HepG2 (cell line): ENCODE measurements around the gene RBP2. TPM values are rescaled to one million over a fixed set of nuclear protein-coding genes. Genes with fewer than 3 reads are reported as not detected.
A peak's percentile ranks its signal among the peaks of the same experiment; 100 is the strongest.

ENCODE experiments used
- ATAC-seq: fragments of 200-7000 bp; cut with Tn5 transposase; 3 replicates; pipeline ENCODE4 v1.9.1; 2020; ENCODE audit warnings: mild to moderate bottlenecking, moderate library complexity
- BruUV-seq: library from RNA; stranded (reverse); fragments of 400-500 nt; replicated peaks from 2 replicates; lab custom pipeline; 2021; lab: Mats Ljungman, UMichigan
- CTCF ChIA-PET: fragments of 300-600 bp; formaldehyde crosslinking; extraction: SDS; loops from one replicate; lab custom pipeline; 2021; ENCODE audit warnings: low total read pairs, inconsistent platforms, low intra/inter-chr PET ratio; lab: Yijun Ruan, JAX
- POLR2A ChIA-PET: fragments of 350-600 bp; sonication (Branson Sonifier 250); formaldehyde crosslinking; loops from one replicate; lab custom pipeline; 2020; ENCODE audit warnings: antibody characterized with exemption, inconsistent platforms; lab: Yijun Ruan, JAX
- DNase-seq: peaks from one replicate; pipeline ENCODE4 v3.0.0-alpha.2; 2015; ENCODE audit warnings: low spot score
- FAIRE-seq: peaks from 3 replicates; lab custom pipeline; 2011; peaks lifted over from hg19 to GRCh38; lab: Jason Lieb, UNC
- H2AFZ ChIP-seq: one replicate; pipeline ENCODE4 v1.6.1; 2011; ENCODE audit warnings: low read length, inconsistent platforms
- H3K27ac ChIP-seq: fragments of 300-600 bp; 3 replicates; pipeline ENCODE4 v1.8.0; 2011; ENCODE audit warnings: mixed run types, mild to moderate bottlenecking, mixed read lengths, low read length, inconsistent platforms; ENCODE audit not compliant: insufficient read depth; ENCODE audit errors: extremely low read length
- H3K27me3 ChIP-seq, 2 experiments: fragments of 200-600 bp in 1 of 2; 2 replicates in 1 of 2; 3 replicates in 1 of 2; pipeline versions ENCODE4 v1.6.0 to v1.8.0; 2011; ENCODE audit warnings: low read length in 2 of 2, mild to moderate bottlenecking in 2 of 2, moderate library complexity in 2 of 2, inconsistent platforms in 1 of 2; ENCODE audit not compliant: insufficient read depth in 2 of 2, control insufficient read depth in 1 of 2
- H3K36me3 ChIP-seq, 2 experiments: fragments of 200-600 bp in 1 of 2; replicated peaks in 1 of 2; 2 replicates in 1 of 2; 3 replicates in 1 of 2; pipeline versions ENCODE4 v1.5.1 to v1.8.0; 2011; ENCODE audit warnings: low read length in 2 of 2, inconsistent platforms in 1 of 2; ENCODE audit not compliant: insufficient read depth in 2 of 2, control insufficient read depth in 1 of 2
- H3K4me1 ChIP-seq: 2 replicates; pipeline ENCODE4 v1.5.1; 2012; ENCODE audit warnings: low read length, inconsistent platforms; ENCODE audit not compliant: insufficient read depth
- H3K4me2 ChIP-seq: 2 replicates; pipeline ENCODE4 v1.6.0; 2011; ENCODE audit warnings: low read depth, low read length, inconsistent platforms
- H3K4me3 ChIP-seq, 3 experiments: fragments of 200-600 bp in 1 of 3; sonication (generic), shearing (Covaris generic) in 1 of 3; replicated peaks in 1 of 3; 2 replicates each; pipeline ENCODE4 v1.5.1; 2011 to 2016; ENCODE audit warnings: low read length in 3 of 3, inconsistent platforms in 2 of 3, low read depth in 2 of 3, mild to moderate bottlenecking in 2 of 3, control low read depth in 1 of 3, mixed read lengths in 1 of 3; ENCODE audit not compliant: insufficient read depth in 1 of 3
- H3K79me2 ChIP-seq: one replicate; pipeline ENCODE4 v1.6.1; 2011; ENCODE audit warnings: low read length, inconsistent platforms; ENCODE audit not compliant: insufficient read depth
- H3K9ac ChIP-seq: 2 replicates; pipeline ENCODE4 v1.6.0; 2011; ENCODE audit warnings: mild to moderate bottlenecking, low read depth, low read length, inconsistent platforms; ENCODE audit not compliant: insufficient read depth
- H3K9me3 ChIP-seq: 2 replicates; pipeline ENCODE4 v1.5.1; 2012; ENCODE audit warnings: mild to moderate bottlenecking, low read length
- H4K20me1 ChIP-seq: 2 replicates; pipeline ENCODE4 v1.6.0; 2011; ENCODE audit warnings: inconsistent platforms, mild to moderate bottlenecking, low read length, moderate library complexity; ENCODE audit not compliant: insufficient read depth
- CEBPB ChIP-seq: IDR thresholded peaks from 2 replicates; pipeline ENCODE4 v1.6.1; 2011; ENCODE audit warnings: low read depth, low read length, improper control_type of control experiment, borderline replicate concordance
- HNRNPK ChIP-seq: fragments of 200-400 bp; formaldehyde crosslinking; IDR thresholded peaks from 2 replicates; pipeline ENCODE4 v1.6.1; 2018; ENCODE audit warnings: low read length, low read depth, moderate library complexity, mild to moderate bottlenecking; ENCODE audit not compliant: poor library complexity, severe bottlenecking
- KLF16 ChIP-seq, 2 experiments: sonication (generic) in 1 of 2; formaldehyde crosslinking in 1 of 2; IDR thresholded peaks; 2 replicates each; pipeline versions ENCODE4 v1.6.1 to v1.8.0; 2016 to 2023; ENCODE audit warnings: missing genetic modification reagents in 2 of 2, missing compliant biosample characterization in 1 of 2
- RAD21 ChIP-seq: fragments of 450-650 bp; formaldehyde crosslinking; IDR thresholded peaks from 2 replicates; pipeline ENCODE4 v1.5.0; 2020; ENCODE audit warnings: mild to moderate bottlenecking
- SMC3 ChIP-seq: IDR thresholded peaks from 2 replicates; pipeline ENCODE4 v1.6.1; 2011; ENCODE audit warnings: low read length, improper control_type of control experiment
- STAG1 ChIP-seq: sonication (generic); formaldehyde crosslinking; IDR thresholded peaks from 2 replicates; pipeline ENCODE4 v1.4.0; 2020; ENCODE audit warnings: missing genetic modification reagents
- TCF7L2 ChIP-seq: IDR thresholded peaks from 2 replicates; pipeline ENCODE4 v1.6.1; 2011; ENCODE audit warnings: mild to moderate bottlenecking, low read depth, low read length, moderate library complexity
- TP53 ChIP-seq: sonication (generic); formaldehyde crosslinking; conservative IDR thresholded peaks from 2 replicates; pipeline ENCODE4 v1.4.0; 2020; ENCODE audit warnings: missing genetic modification reagents
- U2AF1 ChIP-seq: fragments of 200-400 bp; formaldehyde crosslinking; optimal IDR thresholded peaks from 2 replicates; pipeline ENCODE3; 2017; ENCODE audit warnings: mild to moderate bottlenecking, low read depth, low read length
- ZEB1 ChIP-seq: IDR thresholded peaks from 2 replicates; pipeline ENCODE4 v1.6.1; 2012; ENCODE audit warnings: mild to moderate bottlenecking, low read depth, inconsistent platforms; ENCODE audit not compliant: insufficient replicate concordance
- ZNF484 ChIP-seq: sonication (generic); formaldehyde crosslinking; IDR thresholded peaks from 2 replicates; pipeline ENCODE4 v1.5.1; 2020; ENCODE audit warnings: mild to moderate bottlenecking, low read depth, missing genetic modification reagents, borderline replicate concordance
- ZNF772 ChIP-seq: sonication (generic); formaldehyde crosslinking; IDR thresholded peaks from 2 replicates; pipeline ENCODE4 v1.5.0; 2020; ENCODE audit warnings: mild to moderate bottlenecking, missing genetic modification reagents
- ZSCAN12 ChIP-seq: sonication (generic); formaldehyde crosslinking; IDR thresholded peaks from 2 replicates; pipeline ENCODE4 v1.9.0; 2021; ENCODE audit warnings: mild to moderate bottlenecking, missing genetic modification reagents
- WGBS: methylation state at CpG from one replicate; pipeline ENCODE4 v1.1.6; 2017; ENCODE audit warnings: low lambda C conversion rate; 5-methylcytosine and 5-hydroxymethylcytosine counted together
- in situ Hi-C: cut with HindIII; loops from 2 replicates; pipeline ENCODE4 v1.10.0; 2017; ENCODE audit warnings: low pct_unique_long_range_greater_than_20kb; ENCODE audit not compliant: extremely low pct_ligation_motif_present
- intact Hi-C: fragments of 100-400 bp; cut with micrococcal nuclease; formaldehyde crosslinking; loops from one replicate; pipeline ENCODE4 v1.10.0; 2022; ENCODE audit not compliant: unreplicated experiment
- polyA plus RNA-seq, 8 experiments: library from polyadenylated mRNA; depleted of rRNA in 3 of 8; stranded (reverse) in 7 of 8; unstranded in 1 of 8; fragments of >200 nt; fragmentation: Illumina TruSeq in 4 of 8; extraction: Trizol in 4 of 8; gene quantifications; 2 replicates each; pipeline versions ENCODE4 v1.2.1 to v1.2.3, GENCODE V29; 2011 to 2016; ENCODE audit warnings: low read depth in 4 of 8, missing spikeins in 1 of 8, mixed read lengths in 1 of 8; ENCODE audit not compliant: insufficient read depth in 1 of 8
- total RNA-seq, 5 experiments: library from RNA; depleted of rRNA; stranded (reverse); fragments of >200 nt; fragmentation: Illumina TruSeq; extraction: Trizol; gene quantifications; 2 replicates each; pipeline ENCODE4 v1.2.3, GENCODE V29; 2016; ENCODE audit warnings: low read depth in 1 of 5
- TF ChIP-seq, protein P1 (sequence below): sonication (generic); formaldehyde crosslinking; IDR thresholded peaks from 2 replicates; pipeline ENCODE4 v1.5.1; 2020; ENCODE audit warnings: mild to moderate bottlenecking, missing genetic modification reagents, moderate library complexity
- TF ChIP-seq, protein P2 (sequence below): sonication (generic); formaldehyde crosslinking; IDR thresholded peaks from 2 replicates; pipeline ENCODE4 v1.5.0; 2020; ENCODE audit warnings: mild to moderate bottlenecking, missing genetic modification reagents
- TF ChIP-seq, protein P3 (sequence below): sonication (generic); formaldehyde crosslinking; IDR thresholded peaks from 2 replicates; pipeline ENCODE4 v1.5.0; 2020; ENCODE audit warnings: mild to moderate bottlenecking, missing genetic modification reagents, moderate library complexity

RBP2 gene
- total and polyA plus RNA-seq, 2 of the 13 experiments (the other 11 are each of a cell fraction or from before 2014, with no cell fraction given), result 0.17 to 2.5 TPM

- BruUV-seq, result no TSS peak
- no peak overlapping the region for H2AFZ ChIP-seq
- no peaks in the 10 kb centered on the region for H3K4me1 ChIP-seq
- FAIRE-seq (peak; percentile 85), ATAC-seq (peak; percentile 88), DNase-seq (peak; percentile 74)
- H3K36me3 ChIP-seq, result no peaks in the 10 kb centered on the region
- H3K9ac ChIP-seq, result no peak overlapping the region
- H3K4me3 ChIP-seq, result no peak overlapping the region
- ChIA-PET POLR2A (no interaction called here), CTCF (interaction anchor here (0.7 to 3.0 kb wide), 5 partner anchors 92 to 202 kb away, joined by 3 to 33 read pairs (median 3); no protein-coding TSS in a partner anchor)
- H3K79me2 ChIP-seq, result no peaks in the 10 kb centered on the region
- H3K27ac ChIP-seq, result no peak overlapping the region
- in situ Hi-C loops (loop anchor here (5.0 kb wide), 1 partner anchor 135 kb away; no protein-coding TSS in a partner anchor), intact Hi-C loops (loop anchor here (1.0 to 5.0 kb wide), 4 partner anchors 80 to 202 kb away; no protein-coding TSS in a partner anchor)
- H3K27me3 ChIP-seq, result no peaks in the 10 kb centered on the region
- no peak overlapping the region for H3K4me2 ChIP-seq
- WGBS, result 45% methylated on average over 7 of the region's 7 CpGs
- no peaks in the 10 kb centered on the region for H4K20me1 ChIP-seq
- no peaks in the 10 kb centered on the region for H3K9me3 ChIP-seq
- no peak for TF ChIP-seq ZNF772
- no peak for TF ChIP-seq TP53 (CRISPR knock-in tag)
- TF ChIP-seq TCF7L2, result no peak
- peak; percentile 45 for TF ChIP-seq HNRNPK
- TF ChIP-seq, protein P1, sequence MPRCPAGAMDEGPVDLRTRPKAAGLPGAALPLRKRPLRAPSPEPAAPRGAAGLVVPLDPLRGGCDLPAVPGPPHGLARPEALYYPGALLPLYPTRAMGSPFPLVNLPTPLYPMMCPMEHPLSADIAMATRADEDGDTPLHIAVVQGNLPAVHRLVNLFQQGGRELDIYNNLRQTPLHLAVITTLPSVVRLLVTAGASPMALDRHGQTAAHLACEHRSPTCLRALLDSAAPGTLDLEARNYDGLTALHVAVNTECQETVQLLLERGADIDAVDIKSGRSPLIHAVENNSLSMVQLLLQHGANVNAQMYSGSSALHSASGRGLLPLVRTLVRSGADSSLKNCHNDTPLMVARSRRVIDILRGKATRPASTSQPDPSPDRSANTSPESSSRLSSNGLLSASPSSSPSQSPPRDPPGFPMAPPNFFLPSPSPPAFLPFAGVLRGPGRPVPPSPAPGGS (CRISPR knock-in tag), result no peak
- TF ChIP-seq CEBPB, result peak; percentile 89
- TF ChIP-seq, protein P2, sequence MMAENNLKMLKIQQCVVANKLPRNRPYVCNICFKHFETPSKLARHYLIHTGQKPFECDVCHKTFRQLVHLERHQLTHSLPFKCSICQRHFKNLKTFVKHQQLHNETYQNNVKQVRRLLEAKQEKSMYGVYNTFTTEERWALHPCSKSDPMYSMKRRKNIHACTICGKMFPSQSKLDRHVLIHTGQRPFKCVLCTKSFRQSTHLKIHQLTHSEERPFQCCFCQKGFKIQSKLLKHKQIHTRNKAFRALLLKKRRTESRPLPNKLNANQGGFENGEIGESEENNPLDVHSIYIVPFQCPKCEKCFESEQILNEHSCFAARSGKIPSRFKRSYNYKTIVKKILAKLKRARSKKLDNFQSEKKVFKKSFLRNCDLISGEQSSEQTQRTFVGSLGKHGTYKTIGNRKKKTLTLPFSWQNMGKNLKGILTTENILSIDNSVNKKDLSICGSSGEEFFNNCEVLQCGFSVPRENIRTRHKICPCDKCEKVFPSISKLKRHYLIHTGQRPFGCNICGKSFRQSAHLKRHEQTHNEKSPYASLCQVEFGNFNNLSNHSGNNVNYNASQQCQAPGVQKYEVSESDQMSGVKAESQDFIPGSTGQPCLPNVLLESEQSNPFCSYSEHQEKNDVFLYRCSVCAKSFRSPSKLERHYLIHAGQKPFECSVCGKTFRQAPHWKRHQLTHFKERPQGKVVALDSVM (CRISPR knock-in tag), result no peak
- TF ChIP-seq U2AF1, result no peak
- TF ChIP-seq ZEB1, result no peak
- TF ChIP-seq ZNF484 (CRISPR knock-in tag), result no peak
- peak; percentile 89 for TF ChIP-seq SMC3
- TF ChIP-seq, protein P3, sequence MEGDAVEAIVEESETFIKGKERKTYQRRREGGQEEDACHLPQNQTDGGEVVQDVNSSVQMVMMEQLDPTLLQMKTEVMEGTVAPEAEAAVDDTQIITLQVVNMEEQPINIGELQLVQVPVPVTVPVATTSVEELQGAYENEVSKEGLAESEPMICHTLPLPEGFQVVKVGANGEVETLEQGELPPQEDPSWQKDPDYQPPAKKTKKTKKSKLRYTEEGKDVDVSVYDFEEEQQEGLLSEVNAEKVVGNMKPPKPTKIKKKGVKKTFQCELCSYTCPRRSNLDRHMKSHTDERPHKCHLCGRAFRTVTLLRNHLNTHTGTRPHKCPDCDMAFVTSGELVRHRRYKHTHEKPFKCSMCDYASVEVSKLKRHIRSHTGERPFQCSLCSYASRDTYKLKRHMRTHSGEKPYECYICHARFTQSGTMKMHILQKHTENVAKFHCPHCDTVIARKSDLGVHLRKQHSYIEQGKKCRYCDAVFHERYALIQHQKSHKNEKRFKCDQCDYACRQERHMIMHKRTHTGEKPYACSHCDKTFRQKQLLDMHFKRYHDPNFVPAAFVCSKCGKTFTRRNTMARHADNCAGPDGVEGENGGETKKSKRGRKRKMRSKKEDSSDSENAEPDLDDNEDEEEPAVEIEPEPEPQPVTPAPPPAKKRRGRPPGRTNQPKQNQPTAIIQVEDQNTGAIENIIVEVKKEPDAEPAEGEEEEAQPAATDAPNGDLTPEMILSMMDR (CRISPR knock-in tag), result peak; percentile 84
- TF ChIP-seq KLF16 (CRISPR knock-in tag; IDR thresholded peaks at IDR 0.05), result 0 out of 4 replicates have a peak, but pooled peaks of 1 of the 2 experiments have one; percentile 28
- TF ChIP-seq ZSCAN12 (CRISPR knock-in tag), result no peak
- peak; percentile 62; the same call in 1 of the 2 replicates for TF ChIP-seq RAD21 (CRISPR knock-in tag)
- peak; percentile 85 for TF ChIP-seq STAG1 (CRISPR knock-in tag)
These were observed 48.8 kb downstream of the RBP2 start for GRCh38 chr3:139427283-139428060.
